IMR-90 (cell line): Measurements from ENCODE around the gene SGMS1. TPM values are rescaled to one million over a fixed set of nuclear protein-coding genes. Genes with fewer than 3 reads are reported as not detected.

ENCODE experiments used
- ATAC-seq: fragments of 200-7000 bp; cut with Tn5 transposase; 2 replicates; pipeline ENCODE4 v1.9.1; 2020; ENCODE audit warnings: low read depth, mild to moderate bottlenecking, moderate library complexity
- BruUV-seq: library from RNA; stranded (reverse); fragments of 400-500 nt; replicated peaks from 2 replicates; lab custom pipeline; 2021; lab: Mats Ljungman, UMichigan
- CTCF ChIA-PET: fragments of 300-600 bp; formaldehyde crosslinking; extraction: SDS; loops from one replicate; lab custom pipeline; 2021; ENCODE audit warnings: antibody characterized with exemption; lab: Yijun Ruan, JAX
- POLR2A ChIA-PET: fragments of 300-600 bp; sonication (Branson Sonifier 250); formaldehyde crosslinking; loops from one replicate; lab custom pipeline; 2022; ENCODE audit warnings: antibody characterized with exemption; ENCODE audit not compliant: unreplicated experiment; lab: Charles Lee
- DNase-seq: peaks from one replicate; pipeline ENCODE4 v3.0.0; 2013
- H2AFZ ChIP-seq: replicated peaks from 2 replicates; pipeline ENCODE3; 2013; ENCODE audit warnings: low read length, mild to moderate bottlenecking; ENCODE audit not compliant: poor library complexity
- H2AK5ac ChIP-seq: 2 replicates; pipeline ENCODE4 v1.6.1; 2013; ENCODE audit warnings: low read depth, low read length, inconsistent platforms
- H2AK9ac ChIP-seq: replicated peaks from 2 replicates; pipeline ENCODE3; 2013; ENCODE audit warnings: mild to moderate bottlenecking, low read depth, low read length, moderate library complexity; ENCODE audit not compliant: poor library complexity
- H2BK120ac ChIP-seq: 2 replicates; pipeline ENCODE4 v1.6.1; 2013; ENCODE audit warnings: low read depth, low read length, inconsistent platforms
- H2BK15ac ChIP-seq: 3 replicates; pipeline ENCODE4 v1.6.1; 2013; ENCODE audit warnings: low read depth, low read length, inconsistent platforms
- H2BK20ac ChIP-seq: 2 replicates; pipeline ENCODE4 v1.6.1; 2013; ENCODE audit warnings: low read depth, mild to moderate bottlenecking, inconsistent platforms, low read length, moderate library complexity
- H2BK5ac ChIP-seq: 2 replicates; pipeline ENCODE4 v1.6.1; 2013; ENCODE audit warnings: mild to moderate bottlenecking, low read depth, low read length, inconsistent platforms; ENCODE audit not compliant: poor library complexity, severe bottlenecking
- H3K14ac ChIP-seq: replicated peaks from 2 replicates; pipeline ENCODE4 v1.6.1; 2013; ENCODE audit warnings: low read depth, low read length, inconsistent platforms
- H3K18ac ChIP-seq: 2 replicates; pipeline ENCODE4 v1.6.1; 2013; ENCODE audit warnings: low read depth, low read length, control low read depth
- H3K23ac ChIP-seq: 2 replicates; pipeline ENCODE4 v1.6.1; 2013; ENCODE audit warnings: low read depth, low read length, inconsistent platforms
- H3K27ac ChIP-seq: 2 replicates; pipeline ENCODE4 v1.5.1; 2013; ENCODE audit warnings: mild to moderate bottlenecking, control low read depth, low read length; ENCODE audit not compliant: insufficient read depth
- H3K27me3 ChIP-seq: 2 replicates; pipeline ENCODE4 v1.6.1; 2013; ENCODE audit warnings: low read length; ENCODE audit not compliant: control insufficient read depth, insufficient read depth
- H3K36me3 ChIP-seq: 2 replicates; pipeline ENCODE4 v1.6.1; 2013; ENCODE audit warnings: low read length, mixed read lengths; ENCODE audit not compliant: control insufficient read depth, insufficient read depth
- H3K4ac ChIP-seq: 2 replicates; pipeline ENCODE4 v1.6.1; 2013; ENCODE audit warnings: low read depth, low read length, inconsistent platforms
- H3K4me1 ChIP-seq: 2 replicates; pipeline ENCODE4 v1.6.1; 2013; ENCODE audit warnings: low read length, mixed read lengths; ENCODE audit not compliant: control insufficient read depth, insufficient read depth
- H3K4me2 ChIP-seq: 2 replicates; pipeline ENCODE4 v1.6.1; 2013; ENCODE audit warnings: low read depth, mild to moderate bottlenecking, control low read depth, low read length, moderate library complexity
- H3K4me3 ChIP-seq: 2 replicates; pipeline ENCODE4 v1.5.1; 2013; ENCODE audit warnings: low read depth, mild to moderate bottlenecking, control low read depth, low read length, moderate library complexity; ENCODE audit not compliant: insufficient read depth
- H3K56ac ChIP-seq: 2 replicates; pipeline ENCODE4 v1.6.1; 2013; ENCODE audit warnings: low read length, inconsistent platforms; ENCODE audit not compliant: insufficient read depth; ENCODE audit errors: extremely low read depth
- H3K79me1 ChIP-seq, 2 experiments: 2 replicates each; pipeline ENCODE4 v1.6.1; 2013; ENCODE audit warnings: low read length in 2 of 2, inconsistent platforms in 1 of 2, low read depth in 1 of 2
- H3K9ac ChIP-seq: 2 replicates; pipeline ENCODE4 v1.6.1; 2013; ENCODE audit warnings: low read depth, low read length, control low read depth
- H3K9me1 ChIP-seq: 2 replicates; pipeline ENCODE4 v1.6.1; 2013; ENCODE audit warnings: low read length, inconsistent platforms; ENCODE audit not compliant: insufficient read depth
- H3K9me3 ChIP-seq: 2 replicates; pipeline ENCODE4 v1.6.1; 2013; ENCODE audit warnings: low read length; ENCODE audit not compliant: control insufficient read depth, insufficient read depth
- H4K20me1 ChIP-seq: 2 replicates; pipeline ENCODE4 v1.6.1; 2013; ENCODE audit warnings: low read length, inconsistent platforms; ENCODE audit not compliant: insufficient read depth
- H4K5ac ChIP-seq: 2 replicates; pipeline ENCODE4 v1.6.1; 2013; ENCODE audit warnings: mild to moderate bottlenecking, low read depth, low read length, control low read depth
- H4K8ac ChIP-seq, 2 experiments: 2 replicates each; pipeline ENCODE4 v1.6.1; 2013; ENCODE audit warnings: low read depth in 2 of 2, low read length in 2 of 2, control low read depth in 1 of 2, inconsistent platforms in 1 of 2
- H4K91ac ChIP-seq: 2 replicates; pipeline ENCODE4 v1.6.1; 2013; ENCODE audit warnings: low read depth, low read length, inconsistent platforms; ENCODE audit not compliant: insufficient read depth
- BHLHE40 ChIP-seq: fragments of 150-350 bp; IDR thresholded peaks from 2 replicates; pipeline ENCODE4 v1.6.1; 2016; ENCODE audit warnings: mild to moderate bottlenecking, low read depth, low read length
- FOS ChIP-seq: fragments of 150-350 bp; IDR thresholded peaks from 2 replicates; pipeline ENCODE4 v1.6.1; 2016; ENCODE audit warnings: low read depth, low read length
- MAZ ChIP-seq: IDR thresholded peaks from 2 replicates; pipeline ENCODE4 v1.6.1; 2012; ENCODE audit warnings: low read depth, mild to moderate bottlenecking, low read length, improper control_type of control experiment, moderate library complexity, borderline replicate concordance
- NFE2L2 ChIP-seq: fragments of 150-350 bp; IDR thresholded peaks from 2 replicates; pipeline ENCODE4 v1.6.1; 2016; ENCODE audit warnings: low read depth, mild to moderate bottlenecking, low read length
- POLR2A ChIP-seq: IDR thresholded peaks from 2 replicates; pipeline ENCODE4 v1.6.1; 2012; ENCODE audit warnings: mild to moderate bottlenecking, low read depth, low read length
- RAD21 ChIP-seq: IDR thresholded peaks from 2 replicates; pipeline ENCODE4 v1.6.1; 2012; ENCODE audit warnings: low read length, improper control_type of control experiment
- SMC3 ChIP-seq: fragments of 150-350 bp; IDR thresholded peaks from 2 replicates; pipeline ENCODE4 v1.6.1; 2016; ENCODE audit warnings: low read depth, mild to moderate bottlenecking, antibody characterized with exemption, low read length, moderate library complexity
- WGBS, 2 experiments: methylation state at CpG; one replicate each; pipeline versions ENCODE4 v1.1.5 to v1.1.7; 2013; ENCODE audit warnings: missing lambda C conversion rate in 2 of 2; ENCODE audit not compliant: insufficient read length in 1 of 2; ENCODE audit errors: extremely low coverage in 2 of 2; 5-methylcytosine and 5-hydroxymethylcytosine counted together
- dilution Hi-C: fragments of 300-500 bp; cut with HindIII; formaldehyde crosslinking; loops from one replicate; pipeline ENCODE4 v1.14.3; 2018; ENCODE audit warnings: low sequenced_read_pairs; ENCODE audit not compliant: unreplicated experiment
- in situ Hi-C: fragments of 300-500 bp; cut with MboI; formaldehyde crosslinking; loops from 3 replicates; pipeline ENCODE4 v1.14.3; 2019; ENCODE audit warnings: low sequenced_read_pairs, inconsistent platforms, mixed read lengths
- intact Hi-C: fragments of 100-400 bp; cut with micrococcal nuclease; formaldehyde crosslinking; loops from 2 replicates; pipeline ENCODE4 v1.10.0; 2022
- polyA plus RNA-seq, 3 experiments: library from polyadenylated mRNA; depleted of rRNA; stranded (reverse); fragments of >200 nt; gene quantifications; 2 replicates each; pipeline ENCODE4 v1.2.3, GENCODE V29; 2012; ENCODE audit warnings: low replicate concordance in 1 of 3
- total RNA-seq: library from RNA; depleted of rRNA; stranded (reverse); fragments of >200 nt; gene quantifications from 2 replicates; pipeline ENCODE4 v1.2.3, GENCODE V29; 2012
- TF ChIP-seq, protein P1 (sequence below): conservative IDR thresholded peaks from 2 replicates; pipeline ENCODE4 v1.5.1; 2012; ENCODE audit warnings: mild to moderate bottlenecking, low read depth, low read length, improper control_type of control experiment
- TF ChIP-seq, protein P2 (sequence below): fragments of 150-350 bp; IDR thresholded peaks from 2 replicates; pipeline ENCODE4 v1.6.1; 2017; ENCODE audit warnings: mild to moderate bottlenecking, antibody characterized with exemption, low read length, low read depth

Gene SGMS1
- total and polyA plus RNA-seq, 2 of the 4 experiments (the other 2 are of a cell fraction): 9.8 to 30.8 TPM

DNA sequence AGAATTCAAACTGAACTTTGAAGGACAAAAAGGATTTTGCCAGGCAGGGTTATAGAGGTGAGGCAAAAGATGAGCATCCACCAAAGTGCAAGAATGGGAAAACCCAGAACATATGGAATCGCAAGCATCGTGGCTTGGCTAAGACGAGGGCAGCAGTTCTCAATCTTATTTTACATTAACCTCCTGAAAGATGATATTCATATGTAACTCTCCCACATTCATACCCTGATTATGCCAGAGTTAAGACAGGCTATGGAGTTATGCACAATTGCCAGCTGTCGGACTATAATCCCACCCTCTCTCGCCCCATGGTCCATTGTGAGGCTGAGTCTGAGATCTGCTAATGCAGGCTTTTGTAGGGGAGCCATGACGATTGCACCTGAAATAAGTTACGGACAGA, 351.2 kb downstream of the SGMS1 start:
- H2AFZ ChIP-seq: no peak overlapping the region
- no peak overlapping the region for H3K9ac ChIP-seq
- H3K79me1 ChIP-seq: no peaks in the 10 kb centered on the region
- intact Hi-C loops: no loop called here
- H4K91ac ChIP-seq: no peak overlapping the region
- H3K4me1 ChIP-seq: no peaks in the 10 kb centered on the region
- H2BK5ac ChIP-seq: no peak overlapping the region
- in situ Hi-C loops: no loop called here
- BruUV-seq: no TSS peak
- no peak overlapping the region for H2BK120ac ChIP-seq
- no peak overlapping the region for H3K4me2 ChIP-seq
- peaks cover 9% of the 10 kb centered on the region; the same call in 1 of the 2 replicates for H3K27me3 ChIP-seq
- no peak overlapping the region for H3K27ac ChIP-seq
- no peaks in the 10 kb centered on the region for H4K20me1 ChIP-seq
- DNase-seq: no peak
- no peaks in the 10 kb centered on the region for H3K9me3 ChIP-seq
- no peak overlapping the region for H4K8ac ChIP-seq
- no peak overlapping the region for H3K23ac ChIP-seq
- WGBS, 2 experiments: 80% methylated on average over 4 of the region's 7 CpGs; no CpG with 5 or more reads in 1 of the 2 experiments
- no peak overlapping the region for H3K18ac ChIP-seq
- no peak overlapping the region for H2BK20ac ChIP-seq
- no peak overlapping the region for H3K4ac ChIP-seq
- CTCF ChIA-PET: interaction anchor here (0.6 to 0.7 kb wide), 3 partner anchors 371 to 1710 kb away, joined by 3 to 5 read pairs (median 3); no protein-coding TSS in a partner anchor
- H2BK15ac ChIP-seq: no peak overlapping the region
- no peak overlapping the region for H2AK5ac ChIP-seq
- no peak overlapping the region for H3K14ac ChIP-seq
- POLR2A ChIA-PET: no interaction called here
- no peak for ATAC-seq
- H2AK9ac ChIP-seq: no peak overlapping the region
- dilution Hi-C loops: no loop called here
- H3K36me3 ChIP-seq: no peaks in the 10 kb centered on the region
- no peak overlapping the region for H3K4me3 ChIP-seq
- H4K5ac ChIP-seq: no peak overlapping the region
- H3K9me1 ChIP-seq: no peaks in the 10 kb centered on the region
- TF ChIP-seq, protein P1, sequence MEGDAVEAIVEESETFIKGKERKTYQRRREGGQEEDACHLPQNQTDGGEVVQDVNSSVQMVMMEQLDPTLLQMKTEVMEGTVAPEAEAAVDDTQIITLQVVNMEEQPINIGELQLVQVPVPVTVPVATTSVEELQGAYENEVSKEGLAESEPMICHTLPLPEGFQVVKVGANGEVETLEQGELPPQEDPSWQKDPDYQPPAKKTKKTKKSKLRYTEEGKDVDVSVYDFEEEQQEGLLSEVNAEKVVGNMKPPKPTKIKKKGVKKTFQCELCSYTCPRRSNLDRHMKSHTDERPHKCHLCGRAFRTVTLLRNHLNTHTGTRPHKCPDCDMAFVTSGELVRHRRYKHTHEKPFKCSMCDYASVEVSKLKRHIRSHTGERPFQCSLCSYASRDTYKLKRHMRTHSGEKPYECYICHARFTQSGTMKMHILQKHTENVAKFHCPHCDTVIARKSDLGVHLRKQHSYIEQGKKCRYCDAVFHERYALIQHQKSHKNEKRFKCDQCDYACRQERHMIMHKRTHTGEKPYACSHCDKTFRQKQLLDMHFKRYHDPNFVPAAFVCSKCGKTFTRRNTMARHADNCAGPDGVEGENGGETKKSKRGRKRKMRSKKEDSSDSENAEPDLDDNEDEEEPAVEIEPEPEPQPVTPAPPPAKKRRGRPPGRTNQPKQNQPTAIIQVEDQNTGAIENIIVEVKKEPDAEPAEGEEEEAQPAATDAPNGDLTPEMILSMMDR: no peak
- no peak for TF ChIP-seq BHLHE40
- no peak for TF ChIP-seq FOS
- TF ChIP-seq, protein P2, sequence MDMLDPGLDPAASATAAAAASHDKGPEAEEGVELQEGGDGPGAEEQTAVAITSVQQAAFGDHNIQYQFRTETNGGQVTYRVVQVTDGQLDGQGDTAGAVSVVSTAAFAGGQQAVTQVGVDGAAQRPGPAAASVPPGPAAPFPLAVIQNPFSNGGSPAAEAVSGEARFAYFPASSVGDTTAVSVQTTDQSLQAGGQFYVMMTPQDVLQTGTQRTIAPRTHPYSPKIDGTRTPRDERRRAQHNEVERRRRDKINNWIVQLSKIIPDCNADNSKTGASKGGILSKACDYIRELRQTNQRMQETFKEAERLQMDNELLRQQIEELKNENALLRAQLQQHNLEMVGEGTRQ: no peak
- no peak for TF ChIP-seq MAZ
- TF ChIP-seq NFE2L2: no peak
- TF ChIP-seq RAD21: no peak
- no peak for TF ChIP-seq POLR2A
- TF ChIP-seq SMC3: no peak
- no peak overlapping the region for H3K56ac ChIP-seq
